MG63 (cell line): Measurements from ENCODE around the gene CX3CL1. TPM values are rescaled to one million over a fixed set of nuclear protein-coding genes. Genes with fewer than 3 reads are reported as not detected.

Experiments
- DNase-seq: peaks from one replicate; pipeline ENCODE4 v3.0.0-alpha.2; 2020
- H3K27me3 ChIP-seq: fragments of 250-450 bp; sonication (Bioruptor Pico); 2 replicates; pipeline ENCODE4 v1.5.1; 2020; ENCODE audit warnings: mild to moderate bottlenecking, moderate library complexity
- H3K36me3 ChIP-seq: fragments of 250-450 bp; sonication (Bioruptor Pico); 2 replicates; pipeline ENCODE4 v1.5.1; 2020; ENCODE audit warnings: mild to moderate bottlenecking, moderate library complexity
- H3K4me3 ChIP-seq: fragments of 250-450 bp; sonication (Bioruptor Pico); 2 replicates; pipeline ENCODE4 v1.5.1; 2020; ENCODE audit warnings: mild to moderate bottlenecking, moderate library complexity
- H3K9me3 ChIP-seq: fragments of 250-450 bp; sonication (Bioruptor Pico); 2 replicates; pipeline ENCODE4 v1.5.1; 2020; ENCODE audit warnings: mild to moderate bottlenecking, moderate library complexity
- total RNA-seq: library from RNA; depleted of rRNA; stranded (reverse); fragments of >200 nt; shearing (Covaris generic); gene quantifications from 2 replicates; pipeline ENCODE4 v1.2.3, GENCODE V29; 2014; ENCODE audit warnings: low replicate concordance

The CX3CL1 gene
- total RNA-seq, 1 experiment from 2014 or later, result not detected

GRCh38 chr16:57349212-57350031 is 22.9 kb upstream of the CX3CL1 start:
- no peak for DNase-seq
- peaks cover 49% of the 10 kb centered on the region for H3K27me3 ChIP-seq
- H3K9me3 ChIP-seq, result peaks cover 9% of the 10 kb centered on the region
- H3K36me3 ChIP-seq, result no peaks in the 10 kb centered on the region
- H3K4me3 ChIP-seq, result no peak overlapping the region

- DNase-seq, result no peak
- Histone ChIP-seq H3K4me3 (no peak overlapping the region), H3K36me3 (no peaks in the 10 kb centered on the region), H3K27me3 (peaks cover 40% of the 10 kb centered on the region), H3K9me3 (peaks cover 2% of the 10 kb centered on the region; the same call in 1 of the 2 replicates)
Observed at GRCh38 chr16:57352636-57353047, 19.6 kb upstream of the CX3CL1 start.

- no peaks in the 10 kb centered on the region for H3K36me3 ChIP-seq
- peaks cover 25% of the 10 kb centered on the region for H3K27me3 ChIP-seq
- peak; percentile 61 for DNase-seq
- no peaks in the 10 kb centered on the region for H3K9me3 ChIP-seq
- no peak overlapping the region for H3K4me3 ChIP-seq
Observed at GRCh38 chr16:57354311-57354710, 18.0 kb upstream of the CX3CL1 start.

GRCh38 chr16:57355898-57356414 is 16.3 kb upstream of the CX3CL1 start:
- H3K27me3 ChIP-seq, result peaks cover 12% of the 10 kb centered on the region

GRCh38 chr16:57356547-57356946 is 15.7 kb upstream of the CX3CL1 start:
- Histone ChIP-seq H3K36me3 (no peaks in the 10 kb centered on the region), H3K4me3 (no peak overlapping the region), H3K27me3 (peaks cover 12% of the 10 kb centered on the region), H3K9me3 (no peaks in the 10 kb centered on the region)
- DNase-seq, result no peak

More at GRCh38 chr16:57355898-57356414, 16.3 kb upstream of the CX3CL1 start:
- DNase-seq, result no peak
- Histone ChIP-seq H3K36me3 (no peaks in the 10 kb centered on the region), H3K9me3 (no peaks in the 10 kb centered on the region), H3K4me3 (no peak overlapping the region)

DNA sequence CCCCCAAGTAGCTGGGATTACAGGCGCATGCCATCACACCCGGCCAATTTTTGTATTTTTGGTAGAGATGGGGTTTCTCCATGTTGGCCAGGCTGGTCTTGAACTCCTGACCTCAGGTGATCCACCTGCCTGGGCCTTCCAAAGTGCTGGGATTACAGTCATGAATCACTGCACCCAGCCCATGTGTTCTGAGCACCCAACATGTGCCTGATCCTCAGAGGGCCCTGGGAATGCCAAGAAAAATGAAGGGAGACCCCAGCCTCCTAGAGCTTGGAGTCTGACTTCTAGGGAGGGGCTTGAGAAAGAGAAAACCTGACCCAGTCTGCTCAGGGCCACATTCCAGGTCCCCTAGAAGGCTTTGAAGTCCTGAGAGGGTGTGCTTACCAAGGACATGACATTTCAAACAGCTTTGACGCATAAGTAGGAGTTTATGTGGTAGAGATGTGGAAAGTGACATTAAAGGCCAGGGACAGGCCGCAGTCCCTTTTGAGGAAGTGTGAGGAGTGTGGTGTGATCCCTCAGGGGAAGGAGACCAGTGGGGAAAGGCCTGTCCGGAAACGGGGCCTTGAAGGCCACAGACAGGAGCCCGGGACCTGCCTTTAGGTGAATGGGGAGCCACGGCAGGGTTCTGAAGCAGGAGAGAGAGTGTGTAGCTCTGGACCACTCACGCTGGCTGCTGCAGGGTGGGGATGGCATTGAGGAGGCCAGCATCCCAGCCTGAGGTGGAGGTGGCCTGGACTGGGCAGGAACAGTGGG is 14.8 kb upstream of the CX3CL1 start:
- Histone ChIP-seq H3K27me3 (peaks cover 5% of the 10 kb centered on the region; the same call in 1 of the 2 replicates), H3K36me3 (no peaks in the 10 kb centered on the region), H3K9me3 (no peaks in the 10 kb centered on the region), H3K4me3 (no peak overlapping the region)
- no peak for DNase-seq

- no peaks in the 10 kb centered on the region for H3K36me3 ChIP-seq
- no peak for DNase-seq
- peaks cover 4% of the 10 kb centered on the region; the same call in 1 of the 2 replicates for H3K27me3 ChIP-seq
- H3K9me3 ChIP-seq, result no peaks in the 10 kb centered on the region
- no peak overlapping the region for H3K4me3 ChIP-seq
Observed at GRCh38 chr16:57358086-57358420, 14.2 kb upstream of the CX3CL1 start.

DNA sequence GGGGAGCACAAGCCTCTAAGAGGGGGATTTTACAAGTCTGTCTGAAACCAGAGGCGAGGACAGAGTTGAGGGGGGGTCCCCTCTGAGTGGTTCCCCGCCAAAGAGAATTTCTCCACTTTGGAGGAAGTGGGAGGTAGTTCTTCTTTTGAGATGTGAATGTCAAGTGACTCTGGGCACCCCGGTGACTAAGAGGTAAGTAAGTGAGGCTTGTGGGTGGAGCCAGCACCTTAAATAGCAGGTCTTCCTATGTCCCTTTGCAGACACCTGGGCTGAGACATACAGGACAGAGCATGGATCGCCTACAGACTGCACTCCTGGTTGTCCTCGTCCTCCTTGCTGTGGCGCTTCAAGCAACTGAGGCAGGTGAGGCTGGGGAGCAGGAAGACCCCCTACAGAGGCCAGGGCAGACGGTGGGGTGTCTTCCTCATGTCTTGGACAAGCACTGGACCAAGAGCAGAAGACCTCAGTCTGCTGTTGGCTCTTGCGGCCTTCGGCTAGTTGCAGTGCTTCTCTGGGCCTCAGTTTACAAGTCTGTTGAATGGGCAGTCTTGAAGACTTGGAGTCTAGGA is 13.7 kb upstream of the CX3CL1 start, which contains the start of gene CCL22:
TSS of gene CCL22 (plus strand) at position 257 of the 569 bp plus-strand sequence. CDS start at position 291, 34 bp downstream.
- no peak within 1 kb of the TSS for H3K4me3 ChIP-seq
- H3K27me3 ChIP-seq, result peaks cover 4% of the 10 kb centered on the region; the same call in 1 of the 2 replicates
- no peaks in the 10 kb centered on the region for H3K9me3 ChIP-seq
- H3K36me3 ChIP-seq, result no peaks in the 10 kb centered on the region
- DNase-seq, result no peak

GRCh38 chr16:57360321-57360935 is 11.9 kb upstream of the CX3CL1 start:
- peaks cover 4% of the 10 kb centered on the region; the same call in 1 of the 2 replicates for H3K27me3 ChIP-seq
- no peaks in the 10 kb centered on the region for H3K36me3 ChIP-seq
- no peak overlapping the region for H3K4me3 ChIP-seq
- no peaks in the 10 kb centered on the region for H3K9me3 ChIP-seq
- DNase-seq, result no peak

DNA sequence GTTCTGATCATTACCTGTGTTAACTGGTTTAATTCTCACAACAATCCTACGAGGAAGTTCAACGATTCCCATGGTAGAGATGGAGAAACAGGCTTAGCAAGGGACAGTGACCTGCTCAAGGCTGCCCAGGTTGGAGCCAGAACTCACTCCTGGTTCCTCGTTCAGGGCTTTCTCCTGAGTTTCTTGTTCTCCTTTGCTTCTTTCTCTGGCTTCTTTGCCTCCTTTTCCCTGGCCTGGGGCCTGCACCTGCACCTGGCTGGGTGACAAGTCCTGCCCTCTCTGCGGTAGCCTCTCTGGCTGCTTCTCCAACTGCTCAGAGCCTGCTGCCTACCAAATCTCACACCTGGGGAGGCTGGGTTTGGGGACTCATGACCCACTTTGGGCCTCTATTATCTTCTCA is 10.9 kb upstream of the CX3CL1 start:
- Histone ChIP-seq H3K36me3 (no peaks in the 10 kb centered on the region), H3K9me3 (no peaks in the 10 kb centered on the region), H3K27me3 (0 out of 2 replicates have a peak, but pooled peaks cover under 1% of the 10 kb centered on the region), H3K4me3 (no peak overlapping the region)
- no peak for DNase-seq

DNA sequence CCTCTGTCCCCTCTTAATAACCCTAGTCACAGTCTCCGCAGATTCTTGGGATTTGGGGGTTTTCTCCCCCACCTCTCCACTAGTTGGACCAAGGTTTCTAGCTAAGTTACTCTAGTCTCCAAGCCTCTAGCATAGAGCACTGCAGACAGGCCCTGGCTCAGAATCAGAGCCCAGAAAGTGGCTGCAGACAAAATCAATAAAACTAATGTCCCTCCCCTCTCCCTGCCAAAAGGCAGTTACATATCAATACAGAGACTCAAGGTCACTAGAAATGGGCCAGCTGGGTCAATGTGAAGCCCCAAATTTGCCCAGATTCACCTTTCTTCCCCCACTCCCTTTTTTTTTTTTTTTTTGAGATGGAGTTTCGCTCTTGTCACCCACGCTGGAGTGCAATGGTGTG is 8.1 kb upstream of the CX3CL1 start:
- Histone ChIP-seq H3K4me3 (no peak overlapping the region), H3K27me3 (peaks cover 2% of the 10 kb centered on the region; the same call in 1 of the 2 replicates), H3K36me3 (no peaks in the 10 kb centered on the region), H3K9me3 (no peaks in the 10 kb centered on the region; the same call in 1 of the 2 replicates)
- no peak for DNase-seq

- Histone ChIP-seq H3K4me3 (no peak overlapping the region), H3K9me3 (no peaks in the 10 kb centered on the region; the same call in 1 of the 2 replicates), H3K36me3 (no peaks in the 10 kb centered on the region), H3K27me3 (peaks cover 3% of the 10 kb centered on the region; the same call in 1 of the 2 replicates)
- no peak for DNase-seq
Observed at GRCh38 chr16:57366544-57367040, 5.7 kb upstream of the CX3CL1 start.

DNA sequence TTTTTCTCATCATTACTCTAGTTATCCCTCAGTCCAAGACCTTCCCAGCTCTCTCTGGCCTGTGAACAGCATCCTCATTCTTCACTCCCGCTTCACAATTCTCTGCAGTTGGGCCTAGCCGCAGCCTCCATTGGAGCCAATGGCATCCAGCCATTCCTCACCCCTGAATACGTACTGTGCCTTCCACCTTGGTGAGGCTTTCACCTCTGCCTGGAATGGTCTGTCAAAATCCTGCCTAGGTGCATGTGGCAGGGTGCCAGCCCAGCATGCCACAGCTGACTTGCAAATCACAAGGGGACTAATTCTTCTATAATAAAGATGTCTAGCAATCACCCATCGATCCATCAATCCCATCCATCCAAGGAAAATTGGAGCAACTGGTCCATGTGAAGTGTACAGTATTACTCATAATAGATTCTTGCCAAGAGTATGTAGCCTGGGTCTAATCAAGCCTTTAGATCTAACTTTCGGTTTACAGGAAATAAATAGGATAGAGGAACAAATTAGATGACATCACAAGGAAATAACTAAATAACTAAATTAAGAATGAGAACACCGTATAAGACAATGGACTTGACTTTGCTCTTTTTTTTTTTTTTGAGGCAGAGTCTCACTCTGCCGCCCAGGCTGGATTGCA is 5.1 kb upstream of the CX3CL1 start:
- Histone ChIP-seq H3K9me3 (no peaks in the 10 kb centered on the region; the same call in 1 of the 2 replicates), H3K27me3 (peaks cover 3% of the 10 kb centered on the region; the same call in 1 of the 2 replicates), H3K4me3 (no peak overlapping the region), H3K36me3 (no peaks in the 10 kb centered on the region)
- no peak for DNase-seq

DNA sequence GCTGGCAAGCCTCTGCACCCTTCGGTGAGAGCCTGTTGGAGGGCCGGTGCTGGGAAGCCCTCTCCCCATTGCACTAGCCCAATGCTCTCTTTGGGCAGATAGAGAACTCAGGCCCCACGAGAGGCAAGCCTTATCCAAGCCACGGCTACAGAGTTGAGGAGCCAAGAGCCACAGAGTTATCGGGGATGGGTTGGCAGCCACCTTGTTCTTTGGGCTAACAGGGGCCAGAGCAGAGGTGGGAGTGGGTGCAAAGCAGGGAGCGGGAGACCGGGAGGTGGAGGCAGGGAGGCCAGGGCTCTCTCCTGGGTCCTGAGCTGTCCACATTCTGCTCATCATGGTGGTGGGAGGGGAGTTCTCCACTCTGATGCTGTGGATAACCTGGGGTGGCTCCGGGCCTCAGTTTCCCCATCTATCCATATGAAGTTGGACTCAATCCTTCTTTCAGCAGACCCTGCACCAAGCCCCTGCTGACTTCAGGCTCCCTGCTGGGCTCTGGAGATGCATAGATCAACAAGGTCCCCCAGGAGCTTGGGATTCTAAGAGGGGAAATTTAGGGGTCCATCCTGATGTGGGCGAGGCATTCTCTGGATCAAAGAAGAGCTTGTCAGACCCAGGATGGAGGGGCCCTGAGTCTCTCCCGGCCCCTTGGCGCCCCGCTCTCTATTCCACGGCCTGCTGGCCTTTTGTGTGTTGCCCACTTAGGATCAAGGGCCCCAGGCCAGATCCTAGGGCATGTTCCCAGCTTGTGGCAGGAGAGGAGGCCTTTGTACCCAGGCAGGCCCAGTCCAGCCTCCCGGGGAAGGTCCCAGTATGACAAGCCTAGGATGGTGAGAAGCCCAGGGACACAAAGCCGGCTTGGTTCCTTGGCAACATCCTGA is 557 bp upstream of the CX3CL1 start:
- Histone ChIP-seq H3K4me3 (no peak overlapping the region), H3K36me3 (no peaks in the 10 kb centered on the region), H3K27me3 (peaks cover 9% of the 10 kb centered on the region; the same call in 1 of the 2 replicates), H3K9me3 (no peaks in the 10 kb centered on the region; the same call in 1 of the 2 replicates)
- no peak for DNase-seq
